ENCODE measurements around the gene KHDC1L.
"Not testable (repeated sequence)": the region's sequence is repeated elsewhere in the genome, so short reads cannot be mapped to it uniquely, and the experiment has no call there.

KHDC1L gene

GRCh38 chr6:73225396-73225795 lies at the start of gene KHDC1L:
Gene KHDC1L (minus strand): TSS chr6:73225496. CDS start chr6:73225408, 88 bp downstream.
- no peak for DNase-seq

- DNase-seq: not testable (repeated sequence)
Measured at GRCh38 chr6:73269296-73269695, 44.0 kb upstream of the KHDC1L start.

GRCh38 chr6:73268896-73269295 lies 43.6 kb upstream of the KHDC1L start:
- not testable (repeated sequence) for DNase-seq

- DNase-seq: no peak
Measured at GRCh38 chr6:73264446-73264845, 39.1 kb upstream of the KHDC1L start.

- no peak for DNase-seq
Measured at GRCh38 chr6:73263570-73263909, 38.2 kb upstream of the KHDC1L start.

- DNase-seq: peak in 50 of 56 donors; percentile 6 to 71 (median 42)
Measured at GRCh38 chr6:73262671-73263569, 37.6 kb upstream of the KHDC1L start, which contains the start of gene KHDC1. Gene KHDC1 (minus strand): TSS chr6:73263196. CDS start chr6:73242517, 20,679 bp downstream.

GRCh38 chr6:73258721-73259120 lies 33.4 kb upstream of the KHDC1L start:
- no peak for DNase-seq

- not testable (repeated sequence) for DNase-seq
Measured at GRCh38 chr6:73254323-73254722, 29.0 kb upstream of the KHDC1L start.

- no peak for DNase-seq
Measured at GRCh38 chr6:73252703-73253102, 27.4 kb upstream of the KHDC1L start.

- no peak for DNase-seq
Measured at GRCh38 chr6:73250016-73250415, 24.7 kb upstream of the KHDC1L start.

GRCh38 chr6:73248192-73248903 lies 23.1 kb upstream of the KHDC1L start:
- no peak for DNase-seq

GRCh38 chr6:73242001-73242400 lies 16.7 kb upstream of the KHDC1L start:
- no peak for DNase-seq

GRCh38 chr6:73240730-73241129 lies 15.4 kb upstream of the KHDC1L start:
- DNase-seq: no peak

GRCh38 chr6:73236144-73236750 lies 11.0 kb upstream of the KHDC1L start:
- DNase-seq: no peak

GRCh38 chr6:73234733-73235132 lies 9.4 kb upstream of the KHDC1L start:
- DNase-seq: no peak

GRCh38 chr6:73233971-73234370 lies 8.7 kb upstream of the KHDC1L start:
- not testable (repeated sequence) for DNase-seq

- no peak for DNase-seq
Measured at GRCh38 chr6:73233048-73233447, 7.8 kb upstream of the KHDC1L start.

GRCh38 chr6:73231986-73232391 lies 6.7 kb upstream of the KHDC1L start:
- no peak for DNase-seq

GRCh38 chr6:73227606-73228255 lies 2.4 kb upstream of the KHDC1L start:
- DNase-seq: no peak

- DNase-seq: no peak
Measured at GRCh38 chr6:73216859-73217258, 8.4 kb downstream of the KHDC1L start.

- DNase-seq: no peak
Measured at GRCh38 chr6:73209117-73209516, 16.2 kb downstream of the KHDC1L start.

Measured in amygdala (tissue), 56 donors.